HG03135 (cell line): ENCODE measurements around the gene PLEKHJ1.

Experiments used
- ATAC-seq: cut with Tn5 transposase; IDR thresholded peaks from one replicate; pipeline ENCODE4 v1.9.1; 2021; ENCODE audit warnings: mild to moderate bottlenecking, moderate library complexity; ENCODE audit not compliant: unreplicated experiment

The PLEKHJ1 gene

DNA sequence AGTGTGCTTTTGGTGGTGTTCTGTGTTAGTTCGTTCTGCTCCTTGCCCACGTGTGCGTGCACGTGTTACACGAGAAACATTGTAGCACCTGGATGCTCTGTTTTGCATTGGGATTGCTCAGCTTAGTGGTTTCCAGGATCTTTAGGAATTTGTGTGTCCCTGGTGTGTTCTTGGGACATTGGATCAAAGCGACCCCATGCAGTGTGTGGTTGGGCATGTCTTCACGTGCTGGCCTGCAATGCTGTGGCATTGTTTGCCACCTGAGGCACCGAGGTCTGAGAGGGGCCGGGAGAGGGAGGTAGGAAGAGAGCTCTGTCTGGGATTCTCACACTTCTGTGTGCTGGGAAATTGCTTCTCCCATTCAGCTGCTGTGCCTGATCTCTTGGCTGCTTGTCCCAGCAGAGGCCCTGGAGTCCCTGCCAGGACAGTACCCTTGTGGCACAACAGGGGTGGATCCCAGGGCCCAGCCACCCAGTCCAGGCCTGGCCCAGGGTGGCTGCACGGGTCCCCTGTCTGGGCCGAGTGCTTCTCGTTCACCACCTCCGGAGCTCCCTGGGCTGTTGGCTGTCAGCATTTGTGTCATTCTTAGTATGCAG, 11.3 kb downstream of the PLEKHJ1 start:
- no peak for ATAC-seq

DNA sequence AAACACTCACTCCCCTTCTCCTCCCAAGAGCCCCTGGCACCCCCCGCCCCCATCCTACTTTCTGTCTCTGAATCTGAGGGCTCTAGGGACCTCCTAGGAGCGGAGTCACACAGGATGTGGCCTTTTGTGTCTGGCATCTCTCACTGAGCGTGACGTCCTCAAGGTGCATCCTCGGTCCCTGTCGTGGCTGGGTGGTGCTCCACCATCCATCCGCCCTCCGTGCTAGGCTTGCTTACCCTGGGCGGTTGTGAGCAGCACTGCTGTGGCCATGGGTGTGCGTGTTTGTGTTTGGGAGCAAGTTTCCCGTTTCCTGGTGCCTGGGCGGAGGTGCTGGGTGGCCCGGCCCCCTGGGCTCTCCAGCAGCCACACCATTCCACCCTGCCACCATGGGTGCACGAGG, 12.2 kb downstream of the PLEKHJ1 start:
- no peak for ATAC-seq

DNA sequence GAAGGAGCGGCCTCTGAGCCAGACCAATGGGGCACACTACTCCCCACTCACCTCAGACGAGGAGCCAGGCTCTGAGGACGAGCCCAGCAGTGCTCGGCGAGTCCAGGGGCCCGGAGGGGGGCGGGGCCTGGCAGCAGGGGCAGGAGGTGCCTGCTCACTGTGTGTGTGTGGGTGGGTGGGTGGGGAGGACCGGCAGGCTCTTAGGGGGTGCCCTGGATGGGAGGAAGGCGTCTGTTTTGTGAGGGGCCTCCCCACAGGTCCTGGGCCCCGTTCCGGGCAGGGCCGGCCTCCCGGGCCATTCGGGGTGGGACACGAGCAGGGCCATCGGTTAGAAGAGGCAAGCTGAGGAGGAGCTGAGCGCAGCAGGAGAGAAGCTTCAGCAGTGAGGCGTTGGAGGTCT, 12.7 kb downstream of the PLEKHJ1 start:
- ATAC-seq = no peak

DNA sequence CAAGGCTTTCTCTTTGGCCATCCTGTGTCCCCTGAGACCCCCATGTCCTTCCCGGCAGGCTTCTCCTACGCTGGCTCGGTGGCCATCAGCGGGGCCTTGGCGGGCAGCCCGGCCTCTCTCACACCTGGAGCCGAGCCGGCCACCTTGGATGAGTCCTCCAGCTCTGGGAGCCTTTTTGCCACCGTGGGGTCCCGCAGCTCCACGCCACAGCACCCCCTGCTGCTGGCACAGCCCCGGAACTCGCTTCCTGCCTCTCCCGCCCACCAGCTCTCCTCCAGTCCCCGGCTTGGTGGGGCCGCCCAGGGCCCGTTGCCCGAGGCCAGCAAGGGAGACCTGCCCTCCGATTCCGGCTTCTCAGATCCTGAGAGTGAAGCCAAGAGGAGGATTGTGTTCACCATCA, 14.2 kb downstream of the PLEKHJ1 start:
- no peak for ATAC-seq

DNA sequence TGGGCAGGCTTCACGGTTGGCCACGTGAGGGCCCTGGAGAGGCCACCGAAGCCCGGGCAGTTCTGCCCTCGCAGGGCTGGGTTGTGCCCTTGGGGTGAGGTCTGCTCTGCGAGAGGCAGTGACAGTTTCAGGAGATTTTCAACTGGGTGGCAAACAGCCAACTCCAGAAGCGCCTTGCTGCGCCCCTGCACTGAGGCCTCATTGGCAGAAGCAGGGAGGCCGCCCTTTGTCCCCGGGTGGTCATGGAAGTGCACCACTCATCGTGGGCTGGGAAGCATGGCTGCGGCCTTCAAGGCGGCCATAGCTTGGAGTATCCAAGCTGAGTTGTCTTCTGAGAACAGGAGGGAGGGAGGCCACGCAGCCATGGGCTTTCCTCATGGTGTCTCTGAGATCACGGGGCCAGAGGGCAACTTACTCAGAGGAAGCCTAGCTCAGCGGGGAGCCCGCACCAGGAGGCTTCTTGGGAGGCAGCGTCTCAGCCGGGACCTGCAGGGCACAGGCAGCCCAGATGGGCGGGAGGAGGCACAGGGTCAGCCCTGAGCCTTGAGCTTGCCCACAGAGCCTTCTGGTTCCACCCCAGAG, 14.8 kb downstream of the PLEKHJ1 start:
- ATAC-seq = no peak

DNA sequence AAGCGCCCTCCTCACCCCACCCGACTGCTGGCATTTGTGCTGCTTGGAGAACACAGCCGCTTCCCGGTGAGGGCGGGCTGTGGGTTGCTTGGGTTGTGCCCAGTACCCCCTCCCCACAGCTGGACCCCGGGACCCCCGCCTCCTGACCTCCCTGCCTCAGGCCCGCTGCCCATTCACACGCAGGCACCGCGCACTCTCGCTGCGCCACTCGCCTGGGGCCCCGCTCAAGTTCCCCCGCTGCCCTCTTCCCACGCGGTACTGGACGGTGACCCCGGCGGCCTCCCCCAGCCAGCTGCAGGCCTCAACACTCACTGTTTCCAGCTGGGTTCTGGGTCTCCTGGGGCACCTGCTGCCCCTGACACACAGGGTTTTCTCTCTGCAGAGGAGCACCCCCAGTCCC, 16.4 kb downstream of the PLEKHJ1 start:
- ATAC-seq = no peak

DNA sequence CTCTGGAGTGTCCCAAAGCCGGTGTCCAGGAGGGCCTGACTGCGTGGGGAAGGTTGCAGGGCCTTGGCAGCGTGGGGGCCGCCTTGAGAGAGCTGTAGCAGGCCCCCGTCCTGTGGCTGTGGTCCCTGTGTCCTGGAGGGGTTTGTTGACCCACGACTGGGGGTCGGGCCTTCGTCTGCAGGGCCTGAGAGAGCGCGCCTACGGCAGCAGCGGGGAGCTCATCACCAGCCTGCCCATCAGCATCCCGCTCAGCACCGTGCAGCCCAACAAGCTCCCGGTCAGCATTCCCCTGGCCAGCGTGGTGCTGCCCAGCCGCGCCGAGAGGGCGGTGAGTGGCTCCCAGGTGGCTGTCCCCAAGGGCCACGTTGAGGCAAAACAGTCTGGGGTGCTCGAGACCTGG, 18.5 kb downstream of the PLEKHJ1 start:
- no peak for ATAC-seq

DNA sequence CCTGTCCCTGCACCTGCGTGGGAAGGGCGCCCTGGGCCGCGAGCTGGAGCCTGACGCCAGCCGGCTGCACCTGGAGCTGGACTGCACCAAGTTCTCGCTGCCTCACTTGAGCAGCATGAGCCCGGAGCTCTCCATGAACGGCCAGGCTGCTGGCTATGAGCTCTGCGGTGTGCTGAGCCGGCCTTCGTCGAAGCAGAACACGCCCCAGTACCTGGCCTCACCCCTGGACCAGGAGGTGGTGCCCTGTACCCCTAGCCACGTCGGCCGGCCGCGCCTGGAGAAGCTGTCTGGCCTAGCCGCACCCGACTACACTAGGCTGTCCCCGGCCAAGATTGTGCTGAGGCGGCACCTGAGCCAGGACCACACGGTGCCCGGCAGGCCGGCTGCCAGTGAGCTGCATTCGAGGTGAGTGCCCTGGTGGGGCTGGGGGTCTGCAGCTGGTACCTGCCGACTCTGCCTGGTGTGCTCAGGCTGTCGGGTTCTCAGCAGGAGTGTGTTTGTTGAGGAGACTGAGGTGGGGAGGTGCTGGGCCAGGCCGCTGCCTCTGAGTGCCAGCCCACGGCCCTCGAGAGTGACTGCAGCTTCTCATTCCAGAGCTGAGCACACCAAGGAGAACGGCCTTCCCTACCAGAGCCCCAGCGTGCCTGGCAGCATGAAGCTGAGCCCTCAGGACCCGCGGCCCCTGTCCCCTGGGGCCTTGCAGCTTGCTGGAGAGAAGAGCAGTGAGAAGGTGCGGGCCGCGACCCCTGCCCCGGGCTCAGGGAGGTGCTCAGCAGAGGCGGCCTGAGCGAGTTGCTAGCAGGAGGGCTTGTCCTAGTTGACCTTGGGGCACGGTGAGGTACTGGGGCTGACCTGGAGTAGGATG, 19.5 kb downstream of the PLEKHJ1 start:
- ATAC-seq = no peak

DNA sequence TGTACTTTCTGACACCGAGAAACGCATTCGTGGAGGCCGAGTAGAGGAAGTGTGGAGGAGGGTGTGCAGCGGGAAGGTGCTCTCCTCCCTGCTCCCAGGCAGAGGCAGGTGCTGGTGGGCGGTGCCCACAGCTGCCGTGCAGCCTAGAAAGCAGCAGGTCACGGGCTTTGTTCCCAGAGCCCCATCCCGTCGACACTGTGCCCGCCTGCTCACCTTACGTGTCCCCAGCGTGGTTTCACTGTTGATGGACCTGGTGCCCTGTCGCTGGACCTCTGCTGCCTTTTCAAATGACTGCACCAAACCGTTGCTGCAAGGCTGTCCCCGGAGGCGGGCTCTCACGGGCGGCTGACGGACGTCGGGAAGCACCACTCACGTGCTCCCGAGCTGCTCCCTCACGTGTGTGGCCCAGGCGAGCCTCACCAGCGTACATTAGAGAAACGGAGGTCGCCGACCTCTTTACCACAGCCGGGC, 20.8 kb downstream of the PLEKHJ1 start:
- ATAC-seq = no peak

DNA sequence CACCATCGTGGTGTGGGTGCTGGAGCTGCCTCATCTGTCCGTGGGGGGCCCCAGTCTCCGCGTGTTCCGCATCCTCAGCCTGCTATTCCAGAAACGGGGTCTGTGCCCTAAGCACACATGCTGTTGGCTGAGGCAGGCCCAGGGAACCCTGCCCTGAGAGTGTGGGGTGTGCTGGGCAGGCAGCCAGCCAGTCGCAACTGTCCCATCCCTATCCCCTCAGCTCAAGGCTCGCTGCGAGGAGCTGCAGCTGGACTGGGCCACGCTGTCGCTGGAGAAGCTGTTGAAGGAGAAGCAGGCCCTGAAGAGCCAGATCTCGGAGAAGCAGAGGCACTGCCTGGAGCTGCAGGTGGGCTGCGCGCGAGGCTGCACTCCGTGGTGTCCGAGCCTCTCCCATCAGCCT, 21.9 kb downstream of the PLEKHJ1 start:
- ATAC-seq = no peak

DNA sequence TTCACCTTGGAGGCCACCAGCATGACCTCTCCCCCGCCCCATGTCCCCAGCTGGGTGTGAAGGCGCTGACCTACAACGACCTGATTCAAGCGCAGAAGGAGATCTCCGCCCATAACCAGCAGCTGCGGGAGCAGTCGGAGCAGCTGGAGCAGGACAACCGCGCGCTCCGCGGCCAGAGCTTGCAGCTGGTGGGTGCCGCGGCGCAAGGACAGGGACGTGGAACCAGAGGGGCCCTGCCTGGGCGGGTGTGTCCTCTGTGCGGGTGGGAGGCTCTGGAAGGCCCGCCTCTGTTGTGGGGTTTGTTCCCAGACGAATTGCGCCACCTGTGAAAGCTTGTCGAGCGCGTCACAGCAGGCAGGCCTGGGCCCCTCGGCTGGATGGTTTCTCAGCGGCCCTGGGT, 22.3 kb downstream of the PLEKHJ1 start:
- ATAC-seq = no peak

DNA sequence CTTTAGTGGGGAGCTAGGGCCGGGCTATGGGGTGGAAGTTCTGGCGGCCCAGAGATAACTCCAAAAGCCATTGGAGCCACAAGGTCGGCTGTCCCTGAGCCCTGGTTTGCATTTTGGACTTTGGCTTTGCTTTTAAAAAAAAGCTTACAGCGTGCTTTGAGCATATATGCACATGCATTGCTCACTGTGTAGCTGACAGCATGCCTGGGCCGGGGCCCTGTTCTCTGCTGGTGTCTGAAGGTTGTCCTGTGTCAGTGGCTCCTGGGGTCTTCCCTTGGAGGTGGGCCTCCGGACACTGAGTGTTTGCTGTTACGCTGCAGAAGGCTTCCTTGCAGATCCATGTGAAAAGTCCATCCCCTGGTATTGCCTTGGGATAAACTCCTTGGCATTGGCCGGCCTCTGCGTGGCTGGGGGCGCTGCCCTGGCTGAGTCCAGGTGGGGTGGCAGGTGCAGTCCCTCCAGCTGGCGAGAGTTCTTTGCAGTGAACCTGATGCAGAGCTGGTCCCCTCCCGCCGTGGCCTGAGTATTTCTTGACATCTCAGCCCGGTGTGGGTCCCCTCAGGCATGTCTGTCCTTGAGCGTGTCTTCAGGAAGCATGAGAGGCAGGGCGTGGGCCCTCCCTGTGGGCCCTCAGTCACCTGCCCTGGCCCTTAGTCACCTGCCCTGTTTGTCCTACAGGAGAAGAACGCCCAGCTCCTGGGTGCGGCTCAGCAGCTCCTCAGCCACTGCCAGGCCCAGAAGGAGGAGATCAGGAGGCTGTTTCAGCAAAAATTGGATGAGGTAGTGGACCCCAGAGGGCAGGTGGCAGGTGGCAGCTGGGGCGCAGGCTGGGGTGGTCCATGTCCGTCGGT, 23.0 kb downstream of the PLEKHJ1 start:
- ATAC-seq = no peak

DNA sequence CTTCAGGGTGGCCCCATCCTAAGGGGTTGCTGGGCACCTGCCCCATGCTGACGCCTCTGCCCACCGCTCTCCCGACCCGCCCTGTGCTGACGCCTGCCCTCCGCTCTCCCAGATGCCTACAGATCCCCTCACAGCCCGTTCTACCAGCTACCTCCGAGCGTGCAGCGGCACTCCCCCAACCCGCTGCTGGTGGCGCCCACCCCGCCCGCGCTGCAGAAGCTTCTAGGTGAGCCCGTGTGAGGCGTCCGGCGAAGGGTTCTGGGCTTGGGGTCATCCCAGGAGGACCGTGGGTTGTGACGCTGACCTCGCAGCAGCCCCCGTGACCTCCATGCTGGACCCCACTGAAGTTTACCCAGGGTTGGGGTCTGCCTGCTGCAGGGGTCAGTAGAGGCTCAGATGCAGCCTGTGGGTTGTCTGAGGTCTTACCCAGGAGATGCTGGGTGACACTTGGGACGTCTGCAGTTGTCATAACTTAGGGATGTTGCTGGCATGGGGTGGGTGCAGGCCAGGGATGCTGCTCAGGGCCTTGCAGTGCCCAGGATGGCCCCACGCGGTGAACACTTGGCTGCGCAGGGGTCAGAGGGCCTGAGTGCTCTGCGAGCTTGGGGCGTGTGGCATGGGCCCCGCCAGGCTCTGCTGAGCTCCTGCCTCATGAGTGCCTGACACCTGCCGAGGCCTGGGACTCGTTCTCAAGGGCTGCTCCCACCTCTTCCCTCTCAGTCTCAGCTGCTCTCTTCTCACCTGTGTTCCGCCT, 25.0 kb downstream of the PLEKHJ1 start:
- no peak for ATAC-seq

DNA sequence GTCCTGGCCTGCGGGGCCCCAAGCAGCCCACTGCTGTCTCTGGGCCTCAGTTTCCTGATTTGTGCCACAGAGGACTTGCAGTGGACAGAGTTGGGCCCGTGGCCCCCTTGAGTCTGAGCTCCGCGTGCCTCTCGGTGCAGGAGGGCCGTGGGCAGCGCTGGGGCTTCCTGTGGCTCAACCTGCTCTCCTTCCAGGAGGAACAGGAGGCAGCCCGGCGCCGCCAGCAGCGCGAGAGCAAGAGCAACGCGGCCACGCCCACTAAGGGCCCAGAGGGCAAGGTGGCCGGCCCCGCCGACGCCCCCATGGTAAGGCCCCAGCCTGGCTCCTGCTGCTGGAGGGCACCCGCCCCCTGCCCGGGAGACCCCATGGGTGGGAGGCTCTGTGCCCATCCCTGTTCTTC, 25.9 kb downstream of the PLEKHJ1 start:
- ATAC-seq = no peak

DNA sequence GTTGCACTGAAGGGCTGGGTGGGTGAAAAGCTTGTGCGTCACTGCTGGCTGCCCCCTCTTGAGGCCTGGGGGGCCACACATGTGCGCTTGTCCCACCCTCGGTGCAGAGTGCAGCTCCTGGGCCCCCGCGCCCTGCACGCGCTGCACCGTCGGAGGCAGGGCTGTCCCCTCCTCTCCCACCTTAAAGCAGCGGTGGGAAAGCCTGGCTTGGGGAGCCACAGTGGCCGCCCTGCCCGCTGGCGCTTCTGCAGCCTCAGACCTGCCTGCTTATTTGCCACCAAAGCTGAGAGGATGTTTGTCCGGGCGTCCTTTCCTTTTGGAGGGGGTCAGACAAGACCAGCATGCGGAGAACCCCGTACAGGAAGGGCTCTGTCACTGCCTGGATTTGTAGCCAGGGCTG, 26.7 kb downstream of the PLEKHJ1 start:
- no peak for ATAC-seq

DNA sequence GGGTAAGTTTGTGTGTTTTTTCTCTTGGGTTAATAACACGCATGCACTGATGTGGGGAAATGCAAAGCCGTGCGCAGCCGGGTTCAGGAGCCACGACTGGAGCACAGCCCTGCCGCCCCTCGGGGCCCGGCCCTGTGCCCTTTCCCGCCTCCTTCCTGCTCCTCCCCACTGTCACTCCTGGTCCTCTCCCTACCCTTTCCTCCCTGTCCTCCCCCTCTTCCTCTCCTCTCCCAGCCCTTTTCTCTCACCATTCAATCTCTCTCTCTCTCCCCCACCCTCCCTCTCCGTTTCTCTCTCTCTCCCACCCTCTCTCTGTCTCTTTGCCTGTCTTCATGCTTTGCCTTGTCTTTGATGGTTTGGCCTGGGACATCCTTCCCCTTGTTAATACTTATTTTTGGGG, 27.2 kb downstream of the PLEKHJ1 start:
- no peak for ATAC-seq

DNA sequence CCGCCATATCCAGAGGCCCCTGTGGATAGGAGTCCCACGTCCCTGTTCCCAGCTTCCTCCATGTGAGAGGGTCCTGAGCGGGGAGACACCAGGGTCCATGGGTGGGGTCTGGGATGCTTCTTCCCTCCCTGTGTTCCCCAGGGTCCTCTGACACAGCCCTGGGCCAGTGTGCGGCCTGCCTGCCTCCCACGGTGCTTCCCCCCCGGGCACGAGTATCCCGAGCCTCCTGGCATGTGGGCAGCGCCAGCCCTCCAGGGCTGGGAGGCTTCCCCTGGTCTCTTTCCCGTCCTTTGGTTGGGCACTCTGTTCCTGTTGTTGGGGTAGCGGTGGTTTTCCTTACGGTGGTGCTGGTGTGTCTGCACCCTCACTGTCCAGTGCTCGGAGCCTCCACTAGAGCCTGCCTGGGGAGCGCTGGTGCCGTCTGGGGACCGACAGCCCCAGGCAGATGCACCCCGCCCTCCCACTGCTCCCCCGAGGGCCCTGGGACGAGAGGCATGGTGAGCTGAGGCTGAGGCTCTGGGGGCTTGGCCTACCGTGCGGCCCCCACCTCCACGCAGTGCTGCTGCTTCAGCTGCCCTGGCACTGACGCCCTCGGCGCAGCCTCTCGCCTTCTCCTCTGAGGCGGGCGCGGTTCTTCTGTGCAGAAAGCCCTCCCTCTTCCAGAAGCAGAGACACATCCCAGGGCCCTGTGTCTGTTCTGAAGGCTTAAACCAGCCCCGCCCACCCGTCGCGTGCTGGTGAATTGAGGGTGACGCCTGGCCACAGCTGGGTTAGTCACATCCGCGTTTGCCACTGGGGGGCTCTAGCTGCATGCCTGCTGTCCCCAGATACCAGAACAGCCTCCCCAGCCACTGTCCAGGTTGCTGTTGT, 27.9 kb downstream of the PLEKHJ1 start:
- ATAC-seq = no peak

DNA sequence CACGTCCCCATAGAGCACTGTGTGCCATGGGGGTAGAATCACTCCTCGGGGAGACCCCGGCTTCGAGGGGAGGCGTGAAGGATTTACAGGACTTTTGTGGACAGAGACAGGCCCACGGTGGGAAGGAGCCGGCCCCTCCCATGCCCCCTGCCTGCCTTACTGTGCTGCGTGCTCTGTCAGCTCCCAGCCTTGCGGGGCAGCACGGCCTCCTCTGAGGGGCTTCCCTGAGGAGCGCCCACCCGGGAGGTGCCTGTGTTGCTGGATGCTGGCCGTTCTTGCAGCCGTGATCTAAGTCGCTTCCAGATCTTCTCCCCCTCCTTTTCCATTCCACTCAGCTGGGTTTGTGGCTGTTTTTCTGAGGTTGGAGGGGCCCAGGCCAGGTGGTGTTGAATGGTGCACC, 29.1 kb downstream of the PLEKHJ1 start:
- ATAC-seq = no peak

DNA sequence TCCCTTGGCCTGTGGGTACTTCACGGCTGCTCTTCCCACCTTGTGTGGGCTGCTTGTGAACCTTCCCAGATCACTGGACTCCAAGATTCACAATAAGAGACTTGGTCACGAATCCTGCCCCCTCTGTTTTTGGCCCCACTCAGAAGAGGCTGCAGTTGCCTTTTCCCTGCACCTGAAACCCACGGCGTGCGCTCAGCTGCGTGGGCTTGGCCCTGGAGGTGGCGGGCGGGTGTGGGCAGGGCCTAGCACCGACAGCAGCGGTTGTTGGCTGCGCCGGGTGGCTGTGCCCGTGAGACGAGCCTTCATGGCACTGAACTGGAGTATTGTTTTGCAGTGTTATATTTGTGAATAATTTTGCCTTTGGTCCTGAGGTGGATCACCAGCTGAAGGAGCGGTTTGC, 33.8 kb downstream of the PLEKHJ1 start:
- ATAC-seq = no peak
